Thyroid gland (tissue), 4 donors: ENCODE data around the gene TGM3.

Source experiments
- POLR2A ChIP-seq, 2 donors: fragments of 450-650 bp; IDR thresholded peaks; one replicate each; pipeline ENCODE4 v1.6.1; 2017; ENCODE audit warnings: antibody characterized with exemption in 2 of 2, mild to moderate bottlenecking in 2 of 2, moderate library complexity in 1 of 2
- TF ChIP-seq, protein P1 (sequence below), 6 experiments: fragments of 200-600 bp in 3 of 6; fragments of 450-650 bp in 3 of 6; sonication (generic) in 3 of 6; IDR thresholded peaks; one replicate each; pipeline ENCODE4 v1.5.1; 2016 to 2019; ENCODE audit warnings: antibody characterized with exemption in 6 of 6, mild to moderate bottlenecking in 2 of 6, inconsistent platforms in 1 of 6, moderate library complexity in 1 of 6

DNA sequence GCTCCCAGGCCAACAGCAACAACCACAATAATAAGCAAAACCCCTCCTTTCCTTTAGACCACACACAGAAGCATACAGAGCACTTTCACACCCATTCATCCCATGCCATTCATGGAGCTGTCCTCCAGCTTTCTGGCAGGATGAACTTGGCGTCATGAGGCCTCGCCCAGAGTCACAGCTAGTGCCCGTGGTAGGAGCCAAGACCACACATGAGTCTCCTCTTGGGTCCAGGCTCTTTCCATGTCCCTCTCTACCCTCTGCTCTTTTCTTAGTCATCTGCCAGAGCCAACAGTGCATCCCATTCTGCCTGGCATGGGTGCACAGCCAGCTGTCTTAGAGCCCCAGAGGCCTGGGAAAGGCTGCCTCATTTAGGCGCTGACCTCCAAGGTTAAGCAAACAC lies 1.8 kb upstream of the TGM3 start:
- TF ChIP-seq, protein P1, sequence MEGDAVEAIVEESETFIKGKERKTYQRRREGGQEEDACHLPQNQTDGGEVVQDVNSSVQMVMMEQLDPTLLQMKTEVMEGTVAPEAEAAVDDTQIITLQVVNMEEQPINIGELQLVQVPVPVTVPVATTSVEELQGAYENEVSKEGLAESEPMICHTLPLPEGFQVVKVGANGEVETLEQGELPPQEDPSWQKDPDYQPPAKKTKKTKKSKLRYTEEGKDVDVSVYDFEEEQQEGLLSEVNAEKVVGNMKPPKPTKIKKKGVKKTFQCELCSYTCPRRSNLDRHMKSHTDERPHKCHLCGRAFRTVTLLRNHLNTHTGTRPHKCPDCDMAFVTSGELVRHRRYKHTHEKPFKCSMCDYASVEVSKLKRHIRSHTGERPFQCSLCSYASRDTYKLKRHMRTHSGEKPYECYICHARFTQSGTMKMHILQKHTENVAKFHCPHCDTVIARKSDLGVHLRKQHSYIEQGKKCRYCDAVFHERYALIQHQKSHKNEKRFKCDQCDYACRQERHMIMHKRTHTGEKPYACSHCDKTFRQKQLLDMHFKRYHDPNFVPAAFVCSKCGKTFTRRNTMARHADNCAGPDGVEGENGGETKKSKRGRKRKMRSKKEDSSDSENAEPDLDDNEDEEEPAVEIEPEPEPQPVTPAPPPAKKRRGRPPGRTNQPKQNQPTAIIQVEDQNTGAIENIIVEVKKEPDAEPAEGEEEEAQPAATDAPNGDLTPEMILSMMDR (IDR thresholded peaks at IDR 0.05) = no peak
- no peak for TF ChIP-seq POLR2A (IDR thresholded peaks at IDR 0.05)
